H1 (cell line): ENCODE measurements around the gene DYNC1I1. TPM values are rescaled to one million over a fixed set of nuclear protein-coding genes. Genes with fewer than 3 reads are reported as not detected.

ENCODE experiments used
- CTCF ChIA-PET: fragments of 300-600 bp; sonication (Branson Sonifier 250); formaldehyde crosslinking; loops from one replicate; lab custom pipeline; 2021; ENCODE audit not compliant: partially characterized antibody; lab: Charles Lee
- POLR2A ChIA-PET: fragments of 300-600 bp; sonication (Branson Sonifier 250); formaldehyde crosslinking; loops from one replicate; lab custom pipeline; 2021; ENCODE audit warnings: inconsistent platforms; ENCODE audit not compliant: partially characterized antibody; lab: Charles Lee
- DNase-seq, 2 experiments: peaks; one replicate each; pipeline versions ENCODE4 v3.0.0 to v3.0.0-alpha.2; 2010 to 2022; ENCODE audit warnings: low spot score in 2 of 2, low read depth in 1 of 2, mixed read lengths in 1 of 2
- FAIRE-seq: peaks from 2 replicates; lab custom pipeline; 2011; peaks lifted over from hg19 to GRCh38; lab: Jason Lieb, UNC
- H2AFZ ChIP-seq: 2 replicates; pipeline ENCODE4 v1.8.1; 2012; ENCODE audit warnings: low read length, inconsistent platforms
- H2AK5ac ChIP-seq: 2 replicates; pipeline ENCODE4 v1.6.1; 2013; ENCODE audit warnings: low read depth, low read length
- H2BK120ac ChIP-seq: replicated peaks from 2 replicates; pipeline ENCODE3; 2013; ENCODE audit warnings: low read depth, low read length, inconsistent platforms
- H2BK12ac ChIP-seq: 2 replicates; pipeline ENCODE4 v1.6.1; 2013; ENCODE audit warnings: low read depth, low read length
- H2BK15ac ChIP-seq: 2 replicates; pipeline ENCODE4 v1.6.1; 2013; ENCODE audit warnings: low read length
- H2BK20ac ChIP-seq: 2 replicates; pipeline ENCODE4 v1.6.1; 2013; ENCODE audit warnings: low read length
- H2BK5ac ChIP-seq: 2 replicates; pipeline ENCODE4 v1.6.1; 2013; ENCODE audit warnings: low read depth, low read length
- H3K14ac ChIP-seq: 2 replicates; pipeline ENCODE4 v1.6.1; 2013; ENCODE audit warnings: inconsistent platforms; ENCODE audit not compliant: insufficient read length
- H3K18ac ChIP-seq: 2 replicates; pipeline ENCODE4 v1.6.1; 2013; ENCODE audit warnings: low read length; ENCODE audit errors: extremely low read depth
- H3K23ac ChIP-seq: 2 replicates; pipeline ENCODE4 v1.6.1; 2013; ENCODE audit warnings: inconsistent platforms; ENCODE audit not compliant: insufficient read length
- H3K23me2 ChIP-seq: 2 replicates; pipeline ENCODE4 v1.6.1; 2013; ENCODE audit warnings: low read depth, low read length
- H3K27ac ChIP-seq: 2 replicates; pipeline ENCODE4 v1.6.1; 2011; ENCODE audit warnings: low read depth, low read length, inconsistent platforms
- H3K27me3 ChIP-seq, 4 experiments: replicated peaks in 1 of 4; 1 replicate in 1 of 4; 2 replicates in 3 of 4; pipeline versions ENCODE4 v1.6.1 to v1.8.1; 2011 to 2013; ENCODE audit warnings: low read length in 3 of 4, mild to moderate bottlenecking in 3 of 4, inconsistent platforms in 2 of 4, mixed read lengths in 2 of 4, moderate library complexity in 1 of 4; ENCODE audit not compliant: control insufficient read depth in 3 of 4, insufficient read depth in 3 of 4; ENCODE audit errors: extremely low read depth in 1 of 4
- H3K36me3 ChIP-seq, 4 experiments: 2 replicates each; pipeline versions ENCODE4 v1.6.1 to v1.8.1; 2011 to 2013; ENCODE audit warnings: mild to moderate bottlenecking in 4 of 4, low read length in 3 of 4, moderate library complexity in 2 of 4, control low read depth in 1 of 4, inconsistent platforms in 1 of 4; ENCODE audit not compliant: insufficient read depth in 4 of 4, control insufficient read depth in 2 of 4
- H3K4ac ChIP-seq: replicated peaks from 2 replicates; pipeline ENCODE3; 2013; ENCODE audit warnings: low read length, low read depth, mixed read lengths, inconsistent platforms; ENCODE audit not compliant: insufficient read length
- H3K4me1 ChIP-seq, 4 experiments: replicated peaks in 1 of 4; 1 replicate in 1 of 4; 2 replicates in 3 of 4; pipeline versions ENCODE4 v1.6.1 to v1.8.1; 2011 to 2013; ENCODE audit warnings: low read length in 3 of 4, inconsistent platforms in 2 of 4, mixed read lengths in 1 of 4; ENCODE audit not compliant: insufficient read depth in 4 of 4, control insufficient read depth in 3 of 4
- H3K4me2 ChIP-seq, 2 experiments: 2 replicates each; pipeline versions ENCODE4 v1.6.1 to v1.8.1; 2011 to 2013; ENCODE audit warnings: low read depth in 2 of 2, low read length in 2 of 2, control low read depth in 1 of 2, inconsistent platforms in 1 of 2, mild to moderate bottlenecking in 1 of 2; ENCODE audit not compliant: insufficient read depth in 1 of 2
- H3K4me3 ChIP-seq, 4 experiments: fragments of 200-600, 300-600 bp in 1 of 4; sonication (generic), shearing (Covaris generic), sonication (Bioruptor Twin) in 1 of 4; 2 replicates each; pipeline versions ENCODE4 v1.5.1 to v1.8.1; 2011 to 2016; ENCODE audit warnings: low read length in 4 of 4, low read depth in 3 of 4, control low read depth in 2 of 4, inconsistent platforms in 2 of 4, mild to moderate bottlenecking in 2 of 4, mixed read lengths in 1 of 4, moderate library complexity in 1 of 4; ENCODE audit not compliant: insufficient read depth in 2 of 4; ENCODE audit errors: extremely low read depth in 1 of 4
- H3K56ac ChIP-seq: replicated peaks from 2 replicates; pipeline ENCODE3; 2013; ENCODE audit warnings: low read depth, mild to moderate bottlenecking, mixed read lengths, low read length, inconsistent platforms; ENCODE audit not compliant: insufficient read length
- H3K79me1 ChIP-seq: 2 replicates; pipeline ENCODE4 v1.6.1; 2013; ENCODE audit warnings: low read depth, low read length, control low read depth
- H3K79me2 ChIP-seq, 2 experiments: 2 replicates each; pipeline versions ENCODE4 v1.6.1 to v1.8.1; 2012 to 2013; ENCODE audit warnings: low read length in 2 of 2, mild to moderate bottlenecking in 2 of 2, inconsistent platforms in 1 of 2; ENCODE audit not compliant: insufficient read depth in 2 of 2, control insufficient read depth in 1 of 2
- H3K9ac ChIP-seq, 4 experiments: replicated peaks in 1 of 4; 1 replicate in 1 of 4; 2 replicates in 3 of 4; pipeline versions ENCODE4 v1.6.1 to v1.8.1; 2011 to 2013; ENCODE audit warnings: low read depth in 3 of 4, low read length in 3 of 4, control low read depth in 2 of 4, mild to moderate bottlenecking in 2 of 4, moderate library complexity in 2 of 4, inconsistent platforms in 1 of 4; ENCODE audit errors: extremely low read depth in 1 of 4
- H3K9me3 ChIP-seq, 2 experiments: 2 replicates each; pipeline versions ENCODE4 v1.6.1 to v1.8.1; 2012 to 2013; ENCODE audit warnings: mild to moderate bottlenecking in 2 of 2, moderate library complexity in 2 of 2, control low read depth in 1 of 2, inconsistent platforms in 1 of 2, low read depth in 1 of 2, low read length in 1 of 2, mixed read lengths in 1 of 2; ENCODE audit not compliant: insufficient read depth in 2 of 2
- H4K20me1 ChIP-seq, 2 experiments: replicated peaks in 1 of 2; 2 replicates each; pipeline versions ENCODE3 to v1.8.1; 2011 to 2013; ENCODE audit warnings: inconsistent platforms in 2 of 2, low read length in 2 of 2, mild to moderate bottlenecking in 1 of 2; ENCODE audit not compliant: insufficient read depth in 2 of 2, control insufficient read depth in 1 of 2
- H4K5ac ChIP-seq: 2 replicates; pipeline ENCODE4 v1.6.1; 2013; ENCODE audit warnings: low read length, low read depth, mixed read lengths, inconsistent platforms; ENCODE audit not compliant: insufficient read length
- H4K8ac ChIP-seq: 2 replicates; pipeline ENCODE4 v1.8.0; 2013; ENCODE audit warnings: mild to moderate bottlenecking, moderate library complexity, low read length, inconsistent platforms; ENCODE audit not compliant: insufficient read depth; ENCODE audit errors: extremely low read depth
- H4K91ac ChIP-seq: replicated peaks from 2 replicates; pipeline ENCODE3; 2013; ENCODE audit warnings: low read length, mixed read lengths, inconsistent platforms; ENCODE audit not compliant: insufficient read length
- CEBPB ChIP-seq: IDR thresholded peaks from 2 replicates; pipeline ENCODE4 v1.6.1; 2012; ENCODE audit warnings: low read depth, low read length
- CHD1 ChIP-seq: IDR thresholded peaks from 2 replicates; pipeline ENCODE4 v1.6.1; 2012; ENCODE audit warnings: low read depth, low read length, improper control_type of control experiment
- CHD2 ChIP-seq: IDR thresholded peaks from 2 replicates; pipeline ENCODE4 v1.6.1; 2012; ENCODE audit warnings: low read length, improper control_type of control experiment
- KDM5A ChIP-seq: fragments of 200-600 bp; IDR thresholded peaks from 2 replicates; pipeline ENCODE4 v1.7.1; 2012; ENCODE audit warnings: mild to moderate bottlenecking, low read length, inconsistent platforms, mixed read lengths
- NANOG ChIP-seq: IDR thresholded peaks from 2 replicates; pipeline ENCODE4 v1.6.1; 2011; ENCODE audit warnings: low read length, low read depth, mild to moderate bottlenecking, inconsistent platforms; ENCODE audit not compliant: insufficient read depth, poor library complexity, severe bottlenecking
- NRF1 ChIP-seq: IDR thresholded peaks from 2 replicates; pipeline ENCODE4 v1.6.1; 2011; ENCODE audit warnings: mild to moderate bottlenecking, low read depth, low read length, improper control_type of control experiment
- POLR2A ChIP-seq, 2 experiments: IDR thresholded peaks; 1 replicate in 1 of 2; 2 replicates in 1 of 2; pipeline ENCODE4 v1.6.1; 2011; ENCODE audit warnings: low read depth in 2 of 2, low read length in 2 of 2, mild to moderate bottlenecking in 2 of 2; ENCODE audit errors: control extremely low read depth in 1 of 2
- SIN3A ChIP-seq, 2 experiments: IDR thresholded peaks in 1 of 2; conservative IDR thresholded peaks in 1 of 2; 2 replicates each; pipeline ENCODE4 v1.6.1; 2011 to 2012; ENCODE audit warnings: low read length in 2 of 2, improper control_type of control experiment in 1 of 2, low read depth in 1 of 2, mild to moderate bottlenecking in 1 of 2
- SIRT6 ChIP-seq: IDR thresholded peaks from one replicate; pipeline ENCODE4 v1.7.1; 2012; ENCODE audit warnings: low read length, inconsistent platforms
- SP1 ChIP-seq: IDR thresholded peaks from 2 replicates; pipeline ENCODE4 v1.6.1; 2011; ENCODE audit warnings: low read depth, low read length
- SRF ChIP-seq: IDR thresholded peaks from 2 replicates; pipeline ENCODE4 v1.6.1; 2011; ENCODE audit warnings: mild to moderate bottlenecking, low read depth, low read length, moderate library complexity
- ZNF274 ChIP-seq: IDR thresholded peaks from 2 replicates; pipeline ENCODE4 v1.7.0; 2012; ENCODE audit warnings: low read length, borderline replicate concordance; ENCODE audit errors: extremely low read depth
- WGBS, 2 experiments: shearing (Covaris generic) in 1 of 2; methylation state at CpG; one replicate each; pipeline versions ENCODE4 v1.1.6 to v1.1.7; 2013 to 2015; ENCODE audit warnings: low lambda C conversion rate in 2 of 2, mixed read lengths in 2 of 2, inconsistent platforms in 1 of 2, low coverage in 1 of 2, missing lambda C conversion rate in 1 of 2; ENCODE audit not compliant: insufficient replicate concordance in 2 of 2, insufficient coverage in 1 of 2, insufficient read length in 1 of 2; ENCODE audit errors: extremely low coverage in 1 of 2, missing lambda C conversion rate in 1 of 2; 5-methylcytosine and 5-hydroxymethylcytosine counted together
- polyA plus RNA-seq, 7 experiments: library from polyadenylated mRNA; depleted of rRNA in 3 of 7; stranded (reverse) in 5 of 7; unstranded in 2 of 7; fragments of >200 nt in 5 of 7; fragments of 200-250 nt in 2 of 7; gene quantifications; 1 replicate in 5 of 7; 2 replicates in 1 of 7; 4 replicates in 1 of 7; pipeline versions ENCODE4 v1.2.1 to v1.2.3, GENCODE V29; 2011 to 2013; ENCODE audit warnings: missing spikeins in 2 of 7, mixed read lengths in 2 of 7
- total RNA-seq: library from RNA; stranded (reverse); fragmentation: NEBNext Ultra II Directional; extraction: Animal tissue kit (Norgen Biotek cat#: 25700); gene quantifications from 2 replicates; pipeline ENCODE4 v1.2.1, GENCODE V29; 2021

Gene DYNC1I1
- total and polyA plus RNA-seq, 2 of the 8 experiments (the other 6 are each of a cell fraction or from before 2014, with no cell fraction given), result 0.45 to 0.58 TPM

DNA sequence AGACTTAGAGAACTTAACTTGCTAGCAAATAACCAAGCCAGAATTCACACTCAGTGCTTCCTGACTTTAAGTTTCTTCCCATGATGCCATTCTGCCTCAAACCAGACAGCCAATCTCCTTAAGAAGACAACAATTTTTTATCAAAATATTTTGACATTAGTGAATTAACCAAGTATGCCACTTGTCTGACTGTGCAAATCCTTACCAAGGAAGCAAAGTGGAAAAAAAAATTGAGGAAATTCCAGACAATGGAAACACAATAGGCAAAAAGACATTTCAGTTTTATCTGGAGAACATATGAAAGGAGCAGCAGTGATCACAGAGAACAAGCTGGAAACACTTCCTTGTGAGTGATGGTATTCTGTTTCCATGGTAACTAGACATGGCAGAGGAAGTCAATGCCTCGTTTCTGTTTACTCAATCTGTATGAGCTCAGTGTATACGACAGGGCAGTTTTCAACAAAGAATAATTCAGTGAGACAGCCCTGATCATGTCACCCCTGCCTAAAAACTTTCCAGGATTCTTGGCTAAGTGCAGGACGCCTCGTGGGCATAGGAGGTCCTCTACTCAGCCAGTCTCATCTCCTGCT is 114.2 kb downstream of the DYNC1I1 start:
- no peak overlapping the region for H3K27ac ChIP-seq
- no peak overlapping the region for H2BK12ac ChIP-seq
- H2BK120ac ChIP-seq, result no peak overlapping the region
- CTCF ChIA-PET, result interaction anchor here (0.8 to 2.2 kb wide), 3 partner anchors 45 to 1141 kb away, joined by 3 to 9 read pairs (median 4); no protein-coding TSS in a partner anchor
- H4K20me1 ChIP-seq, result no peaks in the 10 kb centered on the region
- no peaks in the 10 kb centered on the region for H3K36me3 ChIP-seq
- no peak overlapping the region for H4K5ac ChIP-seq
- no peak overlapping the region for H3K18ac ChIP-seq
- DNase-seq (no peak), FAIRE-seq (peak; percentile 57)
- POLR2A ChIA-PET, result no interaction called here
- H3K14ac ChIP-seq, result no peak overlapping the region
- H3K4me3 ChIP-seq, result no peak overlapping the region
- no peak overlapping the region for H2AFZ ChIP-seq
- no peak overlapping the region for H3K9ac ChIP-seq
- TF ChIP-seq NRF1, result no peak
- TF ChIP-seq NANOG, result no peak
- TF ChIP-seq ZNF274, result no peak
- no peak for TF ChIP-seq SP1
- no peak for TF ChIP-seq CHD1
- no peak for TF ChIP-seq CEBPB
- TF ChIP-seq SIN3A (conservative IDR thresholded peaks at IDR 0.05 in 1 of 2, IDR thresholded peaks at IDR 0.05 in 1 of 2; ENCODE audit: low read depth in 1 of 2, low read length in 2 of 2), result no peak
- no peak for TF ChIP-seq POLR2A (IDR thresholded peaks at IDR 0.05; ENCODE audit: control extremely low read depth in 1 of 2, low read depth in 2 of 2, low read length in 2 of 2)
- no peak for TF ChIP-seq KDM5A
- TF ChIP-seq CHD2, result no peak
- no peak for TF ChIP-seq SIRT6
- no peak for TF ChIP-seq SRF
- 85% methylated on average over 4 of the region's 4 CpGs; no CpG with 5 or more reads in 1 of the 2 experiments for WGBS, 2 experiments
- no peaks in the 10 kb centered on the region for H3K79me1 ChIP-seq
- H3K9me3 ChIP-seq, result no peaks in the 10 kb centered on the region
- H3K23ac ChIP-seq, result no peak overlapping the region
- H2BK15ac ChIP-seq, result no peak overlapping the region
- no peak overlapping the region for H2BK20ac ChIP-seq
- H3K23me2 ChIP-seq, result no peaks in the 10 kb centered on the region
- no peaks in the 10 kb centered on the region for H3K27me3 ChIP-seq
- H2AK5ac ChIP-seq, result no peak overlapping the region
- H2BK5ac ChIP-seq, result no peak overlapping the region
- no peak overlapping the region for H3K4ac ChIP-seq
- H3K79me2 ChIP-seq, result no peaks in the 10 kb centered on the region
- no peak overlapping the region for H4K8ac ChIP-seq
- H4K91ac ChIP-seq, result no peak overlapping the region
- no peak overlapping the region for H3K4me2 ChIP-seq
- H3K4me1 ChIP-seq, result no peaks in the 10 kb centered on the region
- H3K56ac ChIP-seq, result no peak overlapping the region
